ENCODE measurements around the gene ERRFI1.

The ERRFI1 gene

GRCh38 chr1:8018492-8019228 is 7.4 kb downstream of the ERRFI1 start:
- no peak for DNase-seq

- DNase-seq, result peak; percentile 89
Measured at GRCh38 chr1:8017495-8018197, 8.5 kb downstream of the ERRFI1 start.

GRCh38 chr1:8016895-8017241 is 9.2 kb downstream of the ERRFI1 start:
- DNase-seq, result no peak

GRCh38 chr1:8016210-8016894 is 9.8 kb downstream of the ERRFI1 start:
- no peak for DNase-seq

- peak; percentile 50 for DNase-seq
Measured at GRCh38 chr1:8015809-8016165, 10.3 kb downstream of the ERRFI1 start.

- peak; percentile 87 for DNase-seq
Measured at GRCh38 chr1:8015036-8015808, 10.9 kb downstream of the ERRFI1 start.

- DNase-seq, result no peak
Measured at GRCh38 chr1:8014381-8014988, 11.6 kb downstream of the ERRFI1 start.

GRCh38 chr1:8013800-8014199 is 12.3 kb downstream of the ERRFI1 start:
- DNase-seq, result no peak

GRCh38 chr1:8013399-8013798 is 12.7 kb downstream of the ERRFI1 start:
- DNase-seq, result no peak

- no peak for DNase-seq
Measured at GRCh38 chr1:8012955-8013354, 13.2 kb downstream of the ERRFI1 start.

GRCh38 chr1:8011923-8012858 is 13.9 kb downstream of the ERRFI1 start:
- DNase-seq, result no peak

- DNase-seq, result no peak
Measured at GRCh38 chr1:8011016-8011415, 15.1 kb downstream of the ERRFI1 start.

GRCh38 chr1:8010080-8010664 is 15.9 kb downstream of the ERRFI1 start:
- DNase-seq, result no peak

- no peak for DNase-seq
Measured at GRCh38 chr1:8009043-8010002, 16.8 kb downstream of the ERRFI1 start.

- no peak for DNase-seq
Measured at GRCh38 chr1:8006037-8006963, 19.8 kb downstream of the ERRFI1 start.

- peak; percentile 92 for DNase-seq
Measured at GRCh38 chr1:8004803-8005573, 21.1 kb downstream of the ERRFI1 start.

- DNase-seq, result no peak
Measured at GRCh38 chr1:8004113-8004802, 21.9 kb downstream of the ERRFI1 start.

Data from fibroblast of upper back skin (primary cell).